T-helper 2 cell treated with Interferon-gamma antibody and Interleukin-4, amounts not matched to agents 100 ng/mL and 5 ng/mL, for 36 hours (primary cell): ENCODE results near the gene SUPT20HL1. TPM values are rescaled to one million over a fixed set of nuclear protein-coding genes. Genes with fewer than 3 reads are reported as not detected.
"Not testable (repeated sequence)": the region's sequence is repeated elsewhere in the genome, so short reads cannot be mapped to it uniquely, and the experiment has no call there.

Source experiments
- intact Hi-C: fragments of 100-400 bp; cut with micrococcal nuclease; formaldehyde crosslinking; loops from one replicate; pipeline ENCODE4 v1.15.1; 2023
- total RNA-seq: library from RNA; stranded (reverse); gene quantifications from 2 replicates; pipeline ENCODE4 v1.2.3, GENCODE V29; 2022

Gene SUPT20HL1
- total RNA-seq = not detected in 2 replicates

GRCh38 chrX:24360272-24360671 lies at the start of gene SUPT20HL1:
Gene SUPT20HL1, plus strand, starts transcription at chrX:24360639. Its CDS starts 2,122 bp downstream, at chrX:24362761.
- intact Hi-C loops = no loop called here

- intact Hi-C loops = not testable (repeated sequence)
Observed at GRCh38 chrX:24310916-24311315, 49.5 kb upstream of the SUPT20HL1 start.

- intact Hi-C loops = not testable (repeated sequence)
Observed at GRCh38 chrX:24311507-24312248, 48.8 kb upstream of the SUPT20HL1 start.

- intact Hi-C loops = not testable (repeated sequence)
Observed at GRCh38 chrX:24312249-24312607, 48.2 kb upstream of the SUPT20HL1 start.

- intact Hi-C loops = no loop called here
Observed at GRCh38 chrX:24314019-24314635, 46.3 kb upstream of the SUPT20HL1 start, which contains the start of gene SUPT20HL2. Gene SUPT20HL2, minus strand, starts transcription at chrX:24314069. Its CDS starts 754 bp downstream, at chrX:24313315.

GRCh38 chrX:24316111-24316510 lies 44.3 kb upstream of the SUPT20HL1 start:
- intact Hi-C loops = no loop called here

- intact Hi-C loops = no loop called here
Observed at GRCh38 chrX:24317567-24317966, 42.9 kb upstream of the SUPT20HL1 start.

- intact Hi-C loops = no loop called here
Observed at GRCh38 chrX:24321741-24322395, 38.6 kb upstream of the SUPT20HL1 start.

- intact Hi-C loops = no loop called here
Observed at GRCh38 chrX:24325231-24325630, 35.2 kb upstream of the SUPT20HL1 start.

GRCh38 chrX:24332878-24333277 lies 27.6 kb upstream of the SUPT20HL1 start:
- intact Hi-C loops = no loop called here

GRCh38 chrX:24333371-24333770 lies 27.1 kb upstream of the SUPT20HL1 start:
- intact Hi-C loops = no loop called here

GRCh38 chrX:24334461-24334860 lies 26.0 kb upstream of the SUPT20HL1 start:
- intact Hi-C loops = no loop called here

- intact Hi-C loops = no loop called here
Observed at GRCh38 chrX:24335871-24336270, 24.6 kb upstream of the SUPT20HL1 start.

- intact Hi-C loops = no loop called here
Observed at GRCh38 chrX:24339911-24340310, 20.5 kb upstream of the SUPT20HL1 start.

GRCh38 chrX:24340501-24340900 lies 19.9 kb upstream of the SUPT20HL1 start:
- intact Hi-C loops = no loop called here

- intact Hi-C loops = no loop called here
Observed at GRCh38 chrX:24341795-24342194, 18.6 kb upstream of the SUPT20HL1 start.

GRCh38 chrX:24343719-24344118 lies 16.7 kb upstream of the SUPT20HL1 start:
- intact Hi-C loops = no loop called here

- intact Hi-C loops = no loop called here
Observed at GRCh38 chrX:24347881-24348280, 12.6 kb upstream of the SUPT20HL1 start.

- intact Hi-C loops = no loop called here
Observed at GRCh38 chrX:24350217-24350616, 10.2 kb upstream of the SUPT20HL1 start.

GRCh38 chrX:24355095-24355494 lies 5.3 kb upstream of the SUPT20HL1 start:
- intact Hi-C loops = no loop called here

- intact Hi-C loops = no loop called here
Observed at GRCh38 chrX:24357106-24357505, 3.3 kb upstream of the SUPT20HL1 start.

- intact Hi-C loops = not testable (repeated sequence)
Observed at GRCh38 chrX:24362089-24362745, 1.8 kb downstream of the SUPT20HL1 start.
